GM19372 (cell line): ENCODE data around the gene CFAP141.

Experiments used
- ATAC-seq: cut with Tn5 transposase; IDR thresholded peaks from one replicate; pipeline ENCODE4 v1.9.1; 2021; ENCODE audit warnings: mild to moderate bottlenecking, low read depth, moderate library complexity; ENCODE audit not compliant: unreplicated experiment

CFAP141 gene

GRCh38 chr1:154176337-154176736 is 29.8 kb downstream of the CFAP141 start:
- no peak for ATAC-seq

GRCh38 chr1:154174654-154175053 is 31.5 kb downstream of the CFAP141 start:
- no peak for ATAC-seq

GRCh38 chr1:154171880-154172279 is 34.3 kb downstream of the CFAP141 start:
- no peak for ATAC-seq

- ATAC-seq, result no peak
Measured at GRCh38 chr1:154171223-154171583, 34.9 kb downstream of the CFAP141 start.

GRCh38 chr1:154170547-154171222 is 35.4 kb downstream of the CFAP141 start:
- no peak for ATAC-seq

GRCh38 chr1:154167461-154167860 is 38.7 kb downstream of the CFAP141 start:
- no peak for ATAC-seq

- ATAC-seq, result no peak
Measured at GRCh38 chr1:154166207-154166606, 39.9 kb downstream of the CFAP141 start.

- no peak for ATAC-seq
Measured at GRCh38 chr1:154159554-154159953, 46.6 kb downstream of the CFAP141 start.

- ATAC-seq, result no peak
Measured at GRCh38 chr1:154158307-154159125, 47.6 kb downstream of the CFAP141 start.

- ATAC-seq, result peak; percentile 88
Measured at GRCh38 chr1:154157520-154158306, 48.4 kb downstream of the CFAP141 start.

- ATAC-seq, result no peak
Measured at GRCh38 chr1:154155251-154155650, 50.9 kb downstream of the CFAP141 start.

GRCh38 chr1:154154534-154155191 is 51.5 kb downstream of the CFAP141 start, which contains the start of gene NUP210L:
NUP210L (minus strand) TSS chr1:154155073.
- no peak for ATAC-seq

- no peak for ATAC-seq
Measured at GRCh38 chr1:154154053-154154452, 52.1 kb downstream of the CFAP141 start.

GRCh38 chr1:154151311-154151710 is 54.8 kb downstream of the CFAP141 start:
- ATAC-seq, result no peak
